Right lobe of liver (tissue), 6 donors: ENCODE measurements around the gene ZNF562. TPM values are rescaled to one million over a fixed set of nuclear protein-coding genes. Genes with fewer than 3 reads are reported as not detected.

ENCODE experiments used
- ATAC-seq, 4 donors: fragments of 200-7000 bp; cut with Tn5 transposase; one replicate each; pipeline ENCODE4 v1.9.1; 2020; ENCODE audit warnings: mild to moderate bottlenecking in 4 of 4, moderate library complexity in 4 of 4
- DNase-seq, 3 donors: peaks; one replicate each; pipeline ENCODE4 v3.0.0-alpha.2; 2020
- H3K27ac ChIP-seq, 3 donors: fragments of 200-600 bp; one replicate each; pipeline ENCODE4 v1.8.0; 2022
- H3K27me3 ChIP-seq, 2 donors: fragments of 200-600 bp; one replicate each; pipeline ENCODE4 v1.8.0; 2022
- H3K36me3 ChIP-seq, 4 donors: fragments of 200-600 bp; sonication (generic) in 1 of 4; one replicate each; pipeline versions ENCODE4 v1.5.1 to v1.8.0; 2017 to 2022; ENCODE audit warnings: control low read depth in 1 of 4
- H3K4me1 ChIP-seq, 4 donors: fragments of 200-600 bp; sonication (generic) in 1 of 4; one replicate each; pipeline versions ENCODE4 v1.5.1 to v1.8.0; 2017 to 2022; ENCODE audit warnings: control low read depth in 1 of 4
- H3K4me3 ChIP-seq, 3 donors: fragments of 200-600 bp; one replicate each; pipeline ENCODE4 v1.8.0; 2022
- H3K9me3 ChIP-seq, 4 donors: fragments of 200-600 bp; sonication (generic) in 1 of 4; one replicate each; pipeline versions ENCODE4 v1.5.1 to v1.8.0; 2017 to 2022; ENCODE audit warnings: control low read depth in 1 of 4
- CTCF ChIP-seq, 4 donors: fragments of 200-600 bp in 3 of 4; fragments of 450-650 bp in 1 of 4; IDR thresholded peaks; one replicate each; pipeline versions ENCODE4 v1.5.1 to v1.8.0; 2016 to 2022; ENCODE audit warnings: antibody characterized with exemption in 4 of 4, mild to moderate bottlenecking in 2 of 4
- POLR2A ChIP-seq: fragments of 450-650 bp; IDR thresholded peaks from one replicate; pipeline ENCODE4 v1.6.1; 2017; ENCODE audit warnings: antibody characterized with exemption, mild to moderate bottlenecking
- WGBS: methylation state at CpG from one replicate; pipeline ENCODE4 v1.1.6; 2018; ENCODE audit warnings: low coverage, low lambda C conversion rate; ENCODE audit not compliant: insufficient coverage; ENCODE audit errors: missing lambda C conversion rate; 5-methylcytosine and 5-hydroxymethylcytosine counted together
- intact Hi-C, 2 donors: fragments of 100-400 bp; cut with DNase I; formaldehyde crosslinking; loops; one replicate each; pipeline versions ENCODE4 v1.11.2 to v1.14.1; 2022
- total RNA-seq, 6 experiments: library from RNA; depleted of rRNA in 2 of 6; stranded (reverse); fragments of >200 nt in 2 of 6; fragmentation: NEBNext Ultra II Directional in 3 of 6; extraction: Animal tissue kit (Norgen Biotek cat#: 25700) in 3 of 6; gene quantifications; one replicate each; pipeline versions ENCODE4 v1.1.0 to v1.2.4, GENCODE V29; 2016 to 2023
- donor health status: DM: no; HTN: yes; CAD: no.
- donor health status: DM: no; HTN: no; CAD: no.
- donor health status: DM: no; HTN: no; CAD: no.
- donor health status: DM: no; HTN: yes; CAD: no.
- donor health status: DM: no; HTN: yes; CAD: no.

The ZNF562 gene
- total RNA-seq, 6 experiments from 2014 or later: 10.6 to 14.6 (median 11.3) TPM

GRCh38 chr19:9615844-9616243 lies 59.1 kb downstream of the ZNF562 start:
- DNase-seq (no peak), ATAC-seq (no peak)
- Histone ChIP-seq H3K4me3 (no peak overlapping the region), H3K4me1 (peaks cover 0 to 9% (median 0%) of the 10 kb centered on the region in 4 donors), H3K36me3 (peaks cover 0 to 84% (median 69%) of the 10 kb centered on the region in 4 donors), H3K9me3 (peaks cover 3 to 12% (median 7%) of the 10 kb centered on the region in 4 donors), H3K27me3 (no peaks in the 10 kb centered on the region), H3K27ac (no peak overlapping the region)
- intact Hi-C loops: no loop called here
- TF ChIP-seq CTCF (IDR thresholded peaks at IDR 0.05) (no peak), POLR2A (no peak)

GRCh38 chr19:9610484-9611113 lies 64.3 kb downstream of the ZNF562 start:
- Histone ChIP-seq H3K9me3 (peaks cover 3 to 31% (median 18%) of the 10 kb centered on the region in 4 donors), H3K4me3 (no peak overlapping the region), H3K36me3 (peaks cover 0 to 63% (median 50%) of the 10 kb centered on the region in 4 donors), H3K27me3 (no peaks in the 10 kb centered on the region), H3K4me1 (no peaks in the 10 kb centered on the region), H3K27ac (no peak overlapping the region)
- no peak for DNase-seq
- no peak for TF ChIP-seq CTCF (IDR thresholded peaks at IDR 0.05)
- no peak for TF ChIP-seq POLR2A
- 80% methylated on average over 1 of the region's 2 CpGs for WGBS
- intact Hi-C loops: no loop called here
- ATAC-seq: no peak

GRCh38 chr19:9608912-9609311 lies 66.0 kb downstream of the ZNF562 start:
- Histone ChIP-seq H3K27ac (no peak overlapping the region), H3K27me3 (no peaks in the 10 kb centered on the region), H3K4me1 (no peaks in the 10 kb centered on the region), H3K36me3 (peaks cover 0 to 46% (median 37%) of the 10 kb centered on the region in 4 donors), H3K4me3 (no peak overlapping the region), H3K9me3 (peaks cover 3 to 31% (median 18%) of the 10 kb centered on the region in 4 donors)
- DNase-seq: no peak
- TF ChIP-seq POLR2A: no peak
- TF ChIP-seq CTCF (IDR thresholded peaks at IDR 0.05): no peak
- 97% methylated on average over 4 of the region's 5 CpGs for WGBS
- no peak for ATAC-seq
- intact Hi-C loops: no loop called here

- no peak overlapping the region for H3K4me3 ChIP-seq
- ATAC-seq (no peak), DNase-seq (no peak)
- H3K4me1 ChIP-seq: no peaks in the 10 kb centered on the region
- no peaks in the 10 kb centered on the region for H3K36me3 ChIP-seq
- 66% methylated on average over 3 of the region's 3 CpGs for whole genome bisulfite sequencing
- no peaks in the 10 kb centered on the region for H3K27me3 ChIP-seq
- H3K27ac ChIP-seq: no peak overlapping the region
- intact Hi-C loops: no loop called here
- TF ChIP-seq POLR2A: no peak
- TF ChIP-seq CTCF (IDR thresholded peaks at IDR 0.05): no peak
- H3K9me3 ChIP-seq: no peaks in the 10 kb centered on the region
These were observed 77.9 kb downstream of the ZNF562 start for GRCh38 chr19:9597027-9597426.

Other genes starting within 250 kb of the ZNF562 start
- 1 to 10 TPM; 4.7 to 8.5 (median 5.6) TPM for gene ZNF266, start 239.5 kb downstream of the ZNF562 start, total RNA-seq
- gene ZNF560, start 176.5 kb downstream of the ZNF562 start, total RNA-seq: not detected
- 1 to 10 TPM; 2.3 to 4.4 (median 2.5) TPM for gene ZNF426, start 136.5 kb downstream of the ZNF562 start, total RNA-seq
- 10 to 100 TPM; 11.5 to 15.2 (median 12.4) TPM for gene ZNF121, start 90.6 kb downstream of the ZNF562 start, total RNA-seq
- 10 to 100 TPM; 11.4 to 19.4 (median 14.2) TPM for gene ZNF561, start 53.9 kb downstream of the ZNF562 start, total RNA-seq
- gene ZNF846, start 93.6 kb upstream of the ZNF562 start, total RNA-seq: 1 to 10 TPM; 2.8 to 4.6 (median 4.0) TPM
- gene FBXL12, start 144.0 kb upstream of the ZNF562 start, total RNA-seq: 10 to 100 TPM in 4 of 6 experiments, 1 to 10 TPM in 2; 9.8 to 18.4 (median 10.9) TPM
- gene UBL5, start 152.8 kb upstream of the ZNF562 start, total RNA-seq: 100 to 1,000 TPM; 152 to 303 (median 168) TPM
- gene PIN1, start 160.2 kb upstream of the ZNF562 start, total RNA-seq: 10 to 100 TPM; 19.9 to 54.5 (median 24.8) TPM